Measurements from ENCODE around the gene PPP2R1B.

PPP2R1B gene

GRCh38 chr11:111693224-111693937 is 72.8 kb downstream of the PPP2R1B start:
- Mint-ChIP-seq H3K9me3 (no peaks in the 10 kb centered on the region), H3K4me3 (no peak overlapping the region), H3K27ac (no peak overlapping the region), H3K27me3 (ENCODE audit: low read depth) (no peaks in the 10 kb centered on the region), H3K4me1 (ENCODE audit: low read depth) (no peaks in the 10 kb centered on the region), H3K36me3 (ENCODE audit: low read depth) (peaks cover 4% of the 10 kb centered on the region)
- DNase-seq (ENCODE audit: low spot score) = no peak

- H3K27me3 Mint-ChIP-seq (ENCODE audit: low read depth) = no peaks in the 10 kb centered on the region
These were observed 74.4 kb downstream of the PPP2R1B start for GRCh38 chr11:111691741-111692140.

GRCh38 chr11:111691176-111691575 is 75.0 kb downstream of the PPP2R1B start:
- Mint-ChIP-seq H3K4me1 (ENCODE audit: low read depth) (no peaks in the 10 kb centered on the region), H3K36me3 (ENCODE audit: low read depth) (peaks cover 7% of the 10 kb centered on the region), H3K9me3 (no peaks in the 10 kb centered on the region), H3K4me3 (no peak overlapping the region), H3K27me3 (ENCODE audit: low read depth) (no peaks in the 10 kb centered on the region), H3K27ac (no peak overlapping the region)
- no peak for DNase-seq (ENCODE audit: low spot score)

More at GRCh38 chr11:111691741-111692140, 74.4 kb downstream of the PPP2R1B start:
- H3K36me3 Mint-ChIP-seq (ENCODE audit: low read depth) = peaks cover 7% of the 10 kb centered on the region
- DNase-seq (ENCODE audit: low spot score) = no peak
- no peak overlapping the region for H3K4me3 Mint-ChIP-seq
- H3K27ac Mint-ChIP-seq = no peak overlapping the region
- H3K4me1 Mint-ChIP-seq (ENCODE audit: low read depth) = no peaks in the 10 kb centered on the region
- no peaks in the 10 kb centered on the region for H3K9me3 Mint-ChIP-seq

- no peak for DNase-seq (ENCODE audit: low spot score)
- Mint-ChIP-seq H3K27me3 (ENCODE audit: low read depth) (no peaks in the 10 kb centered on the region), H3K4me1 (ENCODE audit: low read depth) (no peaks in the 10 kb centered on the region), H3K4me3 (no peak overlapping the region), H3K36me3 (ENCODE audit: low read depth) (peaks cover 7% of the 10 kb centered on the region), H3K27ac (no peak overlapping the region), H3K9me3 (no peaks in the 10 kb centered on the region)
These were observed 78.2 kb downstream of the PPP2R1B start for GRCh38 chr11:111688013-111688412.

GRCh38 chr11:111684251-111684650 is 81.9 kb downstream of the PPP2R1B start:
- no peaks in the 10 kb centered on the region for H3K27me3 Mint-ChIP-seq (ENCODE audit: low read depth)
- H3K4me1 Mint-ChIP-seq (ENCODE audit: low read depth) = no peaks in the 10 kb centered on the region
- H3K9me3 Mint-ChIP-seq = no peaks in the 10 kb centered on the region
- no peak for DNase-seq (ENCODE audit: low spot score)
- peaks cover 7% of the 10 kb centered on the region for H3K36me3 Mint-ChIP-seq (ENCODE audit: low read depth)
- H3K4me3 Mint-ChIP-seq = no peak overlapping the region
- no peak overlapping the region for H3K27ac Mint-ChIP-seq

GRCh38 chr11:111683806-111684205 is 82.4 kb downstream of the PPP2R1B start:
- Mint-ChIP-seq H3K4me3 (no peak overlapping the region), H3K27ac (no peak overlapping the region), H3K4me1 (ENCODE audit: low read depth) (no peaks in the 10 kb centered on the region), H3K36me3 (ENCODE audit: low read depth) (peaks cover 6% of the 10 kb centered on the region), H3K27me3 (ENCODE audit: low read depth) (no peaks in the 10 kb centered on the region), H3K9me3 (no peaks in the 10 kb centered on the region)
- no peak for DNase-seq (ENCODE audit: low spot score)

GRCh38 chr11:111680486-111681175 is 85.6 kb downstream of the PPP2R1B start:
- no peak overlapping the region for H3K4me3 Mint-ChIP-seq
- DNase-seq (ENCODE audit: low spot score) = no peak
- H3K27ac Mint-ChIP-seq = no peak overlapping the region
- no peaks in the 10 kb centered on the region for H3K9me3 Mint-ChIP-seq
- no peaks in the 10 kb centered on the region for H3K4me1 Mint-ChIP-seq (ENCODE audit: low read depth)
- H3K36me3 Mint-ChIP-seq (ENCODE audit: low read depth) = peaks cover 4% of the 10 kb centered on the region
- H3K27me3 Mint-ChIP-seq (ENCODE audit: low read depth) = no peaks in the 10 kb centered on the region
